Endothelial cell (in vitro differentiated cells): Measurements from ENCODE around the gene NTNG2. TPM values are rescaled to one million over a fixed set of nuclear protein-coding genes. Genes with fewer than 3 reads are reported as not detected.

Source experiments
- DNase-seq: peaks from one replicate; pipeline ENCODE4 v3.0.0; 2021; ENCODE audit warnings: low spot score
- H3K27ac Mint-ChIP-seq: one replicate; pipeline ENCODE4 v1.8.0; 2021; ENCODE audit warnings: mixed read lengths, inconsistent platforms; ENCODE audit not compliant: unreplicated experiment
- H3K27me3 Mint-ChIP-seq: one replicate; pipeline ENCODE4 v1.8.0; 2021; ENCODE audit warnings: mild to moderate bottlenecking, moderate library complexity, mixed read lengths, inconsistent platforms; ENCODE audit not compliant: unreplicated experiment
- H3K36me3 Mint-ChIP-seq: one replicate; pipeline ENCODE4 v1.8.0; 2021; ENCODE audit warnings: mild to moderate bottlenecking, low read depth, mixed read lengths, inconsistent platforms; ENCODE audit not compliant: unreplicated experiment
- H3K4me1 Mint-ChIP-seq: one replicate; pipeline ENCODE4 v1.8.0; 2021; ENCODE audit warnings: mild to moderate bottlenecking, mixed read lengths, inconsistent platforms; ENCODE audit not compliant: unreplicated experiment
- H3K4me3 Mint-ChIP-seq: one replicate; pipeline ENCODE4 v1.8.0; 2021; ENCODE audit warnings: mild to moderate bottlenecking, mixed read lengths, inconsistent platforms; ENCODE audit not compliant: unreplicated experiment
- H3K9me3 Mint-ChIP-seq: one replicate; pipeline ENCODE4 v1.8.0; 2021; ENCODE audit warnings: mixed read lengths, inconsistent platforms; ENCODE audit not compliant: unreplicated experiment
- total RNA-seq: library from RNA; stranded (reverse); fragmentation: NEBNext Ultra II Directional; extraction: Animal tissue kit (Norgen Biotek cat#: 25700); gene quantifications from one replicate; pipeline ENCODE4 v1.2.1, GENCODE V29; 2021; ENCODE audit not compliant: unreplicated experiment
- TF ChIP-seq, protein P1 (sequence below): fragments of 200-600 bp; sonication (generic); IDR thresholded peaks from one replicate; pipeline ENCODE4 v1.5.0; 2021; ENCODE audit warnings: antibody characterized with exemption; ENCODE audit not compliant: unreplicated experiment

Gene NTNG2
- total RNA-seq, 1 donor from 2014 or later, result 0.38 TPM

DNA sequence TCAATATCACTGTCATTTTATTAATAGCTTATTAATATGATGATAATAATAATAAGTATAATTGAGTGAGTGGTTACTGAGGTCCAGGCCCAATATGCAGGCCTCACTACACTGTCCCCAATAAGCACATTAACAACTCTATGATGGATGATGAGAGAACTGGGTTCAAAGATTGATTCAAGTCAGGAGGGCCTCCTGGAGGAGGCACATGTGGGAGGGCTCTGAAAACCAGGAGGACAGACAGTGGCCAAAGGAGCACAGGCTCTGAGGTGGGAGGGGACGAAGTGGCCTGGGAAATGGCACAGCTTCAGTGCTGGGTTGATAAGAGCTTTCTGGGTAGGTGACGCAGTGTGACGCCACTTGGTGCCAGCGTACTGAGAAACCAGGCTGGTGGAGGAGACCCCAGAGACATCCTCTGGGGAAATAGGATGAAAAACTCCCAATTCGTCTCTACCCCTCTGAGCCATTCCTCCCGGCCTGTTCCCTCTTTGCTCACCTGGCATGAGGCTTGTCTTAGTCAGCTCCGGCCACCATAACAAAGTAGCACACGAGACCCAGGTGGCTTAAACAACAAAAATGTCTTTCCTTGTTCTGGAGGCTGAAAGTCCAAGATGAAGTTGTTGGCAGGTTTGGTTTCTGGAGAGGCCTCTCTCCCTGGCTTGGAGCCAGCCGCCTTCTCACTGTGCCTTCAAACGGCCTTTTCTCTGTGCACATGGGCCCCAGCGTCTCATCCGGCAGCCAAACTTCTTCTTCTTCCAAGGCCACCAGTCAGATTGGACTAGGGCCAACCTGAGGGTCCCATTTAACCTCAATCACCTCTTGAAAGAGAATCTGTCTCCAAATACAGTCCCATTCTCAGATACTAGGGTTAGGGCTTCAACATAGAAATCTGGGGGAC, 31.6 kb downstream of the NTNG2 start:
- Mint-ChIP-seq H3K9me3 (no peaks in the 10 kb centered on the region), H3K27me3 (no peaks in the 10 kb centered on the region), H3K27ac (no peak overlapping the region), H3K36me3 (no peaks in the 10 kb centered on the region), H3K4me3 (no peak overlapping the region), H3K4me1 (peaks cover 8% of the 10 kb centered on the region)
- DNase-seq, result no peak
- TF ChIP-seq, protein P1, sequence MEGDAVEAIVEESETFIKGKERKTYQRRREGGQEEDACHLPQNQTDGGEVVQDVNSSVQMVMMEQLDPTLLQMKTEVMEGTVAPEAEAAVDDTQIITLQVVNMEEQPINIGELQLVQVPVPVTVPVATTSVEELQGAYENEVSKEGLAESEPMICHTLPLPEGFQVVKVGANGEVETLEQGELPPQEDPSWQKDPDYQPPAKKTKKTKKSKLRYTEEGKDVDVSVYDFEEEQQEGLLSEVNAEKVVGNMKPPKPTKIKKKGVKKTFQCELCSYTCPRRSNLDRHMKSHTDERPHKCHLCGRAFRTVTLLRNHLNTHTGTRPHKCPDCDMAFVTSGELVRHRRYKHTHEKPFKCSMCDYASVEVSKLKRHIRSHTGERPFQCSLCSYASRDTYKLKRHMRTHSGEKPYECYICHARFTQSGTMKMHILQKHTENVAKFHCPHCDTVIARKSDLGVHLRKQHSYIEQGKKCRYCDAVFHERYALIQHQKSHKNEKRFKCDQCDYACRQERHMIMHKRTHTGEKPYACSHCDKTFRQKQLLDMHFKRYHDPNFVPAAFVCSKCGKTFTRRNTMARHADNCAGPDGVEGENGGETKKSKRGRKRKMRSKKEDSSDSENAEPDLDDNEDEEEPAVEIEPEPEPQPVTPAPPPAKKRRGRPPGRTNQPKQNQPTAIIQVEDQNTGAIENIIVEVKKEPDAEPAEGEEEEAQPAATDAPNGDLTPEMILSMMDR, result no peak

DNA sequence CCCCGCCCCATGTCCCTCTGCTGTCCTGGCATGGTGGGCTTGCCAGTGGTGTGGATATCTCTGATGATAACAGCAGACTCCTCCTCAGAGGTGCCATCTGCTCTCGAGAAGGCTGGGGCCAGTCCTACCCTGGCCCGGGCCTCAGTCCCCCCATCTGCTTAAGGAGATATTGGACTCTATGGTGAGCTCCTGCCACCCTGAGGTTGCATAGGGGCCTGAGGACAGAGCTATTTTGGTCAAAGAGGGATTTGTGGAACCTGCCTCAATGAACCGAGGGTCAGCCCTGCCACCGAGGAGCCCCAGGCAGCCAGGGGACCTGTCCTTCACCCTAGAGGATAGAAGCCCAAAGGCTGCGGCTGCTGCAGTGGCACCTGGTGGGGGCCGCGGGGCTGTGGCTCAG, 32.6 kb downstream of the NTNG2 start:
- no peaks in the 10 kb centered on the region for H3K27me3 Mint-ChIP-seq
- peaks cover 3% of the 10 kb centered on the region for H3K36me3 Mint-ChIP-seq

DNA sequence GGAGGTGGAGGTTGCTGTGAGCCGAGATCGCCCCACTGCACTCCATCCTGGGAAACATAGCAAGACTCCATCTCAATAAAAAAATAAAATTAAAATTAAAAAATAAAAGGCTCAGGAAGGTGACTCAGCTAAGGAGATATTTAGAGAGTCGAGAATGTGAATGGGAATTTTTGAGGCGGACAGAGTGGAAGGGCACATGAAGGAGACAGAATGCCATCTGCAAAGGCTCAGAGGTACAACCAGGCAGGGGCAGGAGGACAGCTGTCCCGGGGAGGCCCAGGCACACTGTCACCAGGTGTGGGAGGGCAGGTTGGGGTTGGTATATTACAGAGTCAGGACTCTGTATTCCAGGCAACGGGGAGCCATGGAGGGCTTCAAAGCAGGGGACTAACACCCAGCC, 35.5 kb downstream of the NTNG2 start:
- TF ChIP-seq, protein P1, result no peak
- Mint-ChIP-seq H3K4me1 (peaks cover 6% of the 10 kb centered on the region), H3K4me3 (no peak overlapping the region), H3K27me3 (peaks cover 6% of the 10 kb centered on the region), H3K27ac (no peak overlapping the region), H3K9me3 (no peaks in the 10 kb centered on the region), H3K36me3 (peaks cover 3% of the 10 kb centered on the region)
- no peak for DNase-seq

More for the DNA sequence above, 32.6 kb downstream of the NTNG2 start:
- H3K4me1 Mint-ChIP-seq, result peaks cover 8% of the 10 kb centered on the region
- no peak for DNase-seq
- no peaks in the 10 kb centered on the region for H3K9me3 Mint-ChIP-seq
- H3K27ac Mint-ChIP-seq, result no peak overlapping the region
- no peak overlapping the region for H3K4me3 Mint-ChIP-seq
- TF ChIP-seq, protein P1, result no peak

DNA sequence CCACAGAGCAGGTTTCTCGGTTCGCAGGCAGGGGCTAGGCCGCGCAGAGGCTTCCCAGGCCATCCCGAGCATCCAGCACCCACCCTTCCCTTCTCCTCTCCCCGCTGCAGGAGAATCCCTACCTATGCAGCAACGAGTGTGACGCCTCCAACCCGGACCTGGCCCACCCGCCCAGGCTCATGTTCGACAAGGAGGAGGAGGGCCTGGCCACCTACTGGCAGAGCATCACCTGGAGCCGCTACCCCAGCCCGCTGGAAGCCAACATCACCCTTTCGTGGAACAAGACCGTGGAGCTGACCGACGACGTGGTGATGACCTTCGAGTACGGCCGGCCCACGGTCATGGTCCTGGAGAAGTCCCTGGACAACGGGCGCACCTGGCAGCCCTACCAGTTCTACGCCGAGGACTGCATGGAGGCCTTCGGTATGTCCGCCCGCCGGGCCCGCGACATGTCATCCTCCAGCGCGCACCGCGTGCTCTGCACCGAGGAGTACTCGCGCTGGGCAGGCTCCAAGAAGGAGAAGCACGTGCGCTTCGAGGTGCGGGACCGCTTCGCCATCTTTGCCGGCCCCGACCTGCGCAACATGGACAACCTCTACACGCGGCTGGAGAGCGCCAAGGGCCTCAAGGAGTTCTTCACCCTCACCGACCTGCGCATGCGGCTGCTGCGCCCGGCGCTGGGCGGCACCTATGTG, 36.1 kb downstream of the NTNG2 start:
- DNase-seq, result no peak
- Mint-ChIP-seq H3K27me3 (peaks cover 7% of the 10 kb centered on the region), H3K27ac (no peak overlapping the region), H3K36me3 (peaks cover 3% of the 10 kb centered on the region), H3K9me3 (no peaks in the 10 kb centered on the region), H3K4me3 (no peak overlapping the region), H3K4me1 (no peaks in the 10 kb centered on the region)
- TF ChIP-seq, protein P1, result no peak

DNA sequence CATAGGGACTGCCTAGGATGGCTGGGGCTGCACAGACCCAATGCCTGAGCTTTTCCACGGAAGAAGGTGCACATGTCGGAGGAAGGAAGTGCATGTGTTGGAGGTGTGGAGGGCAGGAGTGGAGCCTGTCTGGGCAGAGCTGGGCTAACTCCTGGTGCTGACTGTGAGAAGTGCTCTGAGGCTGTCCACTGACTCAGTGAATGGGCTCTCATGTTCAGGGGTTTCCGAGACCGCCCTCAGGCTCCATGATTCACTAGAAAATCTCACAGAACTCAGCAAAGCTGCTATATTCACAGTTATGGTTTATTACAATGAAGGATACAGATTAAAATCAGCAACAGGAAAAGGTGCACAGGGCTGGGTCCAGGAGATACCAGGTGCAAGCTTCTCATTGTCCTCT, 37.2 kb downstream of the NTNG2 start:
- Mint-ChIP-seq H3K27ac (no peak overlapping the region), H3K9me3 (no peaks in the 10 kb centered on the region), H3K4me1 (no peaks in the 10 kb centered on the region), H3K4me3 (no peak overlapping the region), H3K27me3 (peaks cover 7% of the 10 kb centered on the region), H3K36me3 (peaks cover 3% of the 10 kb centered on the region)
- DNase-seq, result no peak
- TF ChIP-seq, protein P1, result no peak
